Head of caudate nucleus (tissue), 42 donors: Measurements from ENCODE around the gene ETFA.
A peak's percentile ranks its signal among the peaks of the same experiment; 100 is the strongest.
"Not testable (repeated sequence)": the region's sequence is repeated elsewhere in the genome, so short reads cannot be mapped to it uniquely, and the experiment has no call there.

Experiments used
- DNase-seq, 42 donors: peaks; one replicate each; pipeline versions ENCODE4 v3.0.0 to v3.0.0-alpha.2; 2020 to 2021; ENCODE audit warnings: mixed read lengths in 7 of 42
- intact Hi-C: fragments of 100-400 bp; cut with DNase I; formaldehyde crosslinking; loops from one replicate; pipeline ENCODE4 v1.15.0; 2022

The ETFA gene

GRCh38 chr15:76294463-76294862 lies 16.8 kb downstream of the ETFA start:
- intact Hi-C loops, DNase-seq: not testable (repeated sequence)

GRCh38 chr15:76293361-76293760 lies 17.9 kb downstream of the ETFA start:
- intact Hi-C loops = no loop called here
- DNase-seq = peak in 3 of 42 donors; percentile 11 to 24 (median 12)

- intact Hi-C loops = no loop called here
- no peak for DNase-seq
Measured at GRCh38 chr15:76289582-76289981, 21.7 kb downstream of the ETFA start.

GRCh38 chr15:76286271-76286879 lies 24.9 kb downstream of the ETFA start:
- intact Hi-C loops = no loop called here
- no peak for DNase-seq

GRCh38 chr15:76285241-76285825 lies 25.9 kb downstream of the ETFA start:
- intact Hi-C loops = no loop called here
- DNase-seq = no peak

- intact Hi-C loops = no loop called here
- no peak for DNase-seq
Measured at GRCh38 chr15:76282465-76282864, 28.8 kb downstream of the ETFA start.

GRCh38 chr15:76278651-76279050 lies 32.6 kb downstream of the ETFA start:
- DNase-seq = no peak
- intact Hi-C loops = no loop called here

GRCh38 chr15:76274821-76275220 lies 36.4 kb downstream of the ETFA start:
- DNase-seq = no peak
- intact Hi-C loops = no loop called here

- intact Hi-C loops = no loop called here
- no peak for DNase-seq
Measured at GRCh38 chr15:76274226-76274625, 37.0 kb downstream of the ETFA start.

GRCh38 chr15:76270876-76271275 lies 40.4 kb downstream of the ETFA start:
- no peak for DNase-seq
- intact Hi-C loops = no loop called here

GRCh38 chr15:76267077-76267476 lies 44.2 kb downstream of the ETFA start:
- intact Hi-C loops = no loop called here
- DNase-seq = no peak

GRCh38 chr15:76265769-76266168 lies 45.5 kb downstream of the ETFA start:
- DNase-seq, intact Hi-C loops: not testable (repeated sequence)

GRCh38 chr15:76260246-76260938 lies 50.9 kb downstream of the ETFA start:
- intact Hi-C loops = no loop called here
- DNase-seq = no peak

- intact Hi-C loops = no loop called here
- no peak for DNase-seq
Measured at GRCh38 chr15:76259392-76259791, 51.9 kb downstream of the ETFA start.

GRCh38 chr15:76258460-76258859 lies 52.8 kb downstream of the ETFA start:
- DNase-seq = no peak

GRCh38 chr15:76253691-76254473 lies 57.4 kb downstream of the ETFA start:
- intact Hi-C loops = no loop called here

More at GRCh38 chr15:76258460-76258859, 52.8 kb downstream of the ETFA start:
- intact Hi-C loops = no loop called here

GRCh38 chr15:76252249-76252648 lies 59.0 kb downstream of the ETFA start:
- intact Hi-C loops = no loop called here
- no peak for DNase-seq

More at GRCh38 chr15:76253691-76254473, 57.4 kb downstream of the ETFA start:
- no peak for DNase-seq

GRCh38 chr15:76251717-76252116 lies 59.6 kb downstream of the ETFA start:
- no peak for DNase-seq
- intact Hi-C loops = no loop called here

GRCh38 chr15:76245072-76245610 lies 66.1 kb downstream of the ETFA start:
- no peak for DNase-seq
- intact Hi-C loops = no loop called here

GRCh38 chr15:76239786-76240185 lies 71.5 kb downstream of the ETFA start:
- intact Hi-C loops = no loop called here
- DNase-seq = no peak
